Astrocyte (in vitro differentiated cells and primary cell): ENCODE data around the gene SLC6A9.

Experiments used
- EZH2 ChIP-seq: IDR thresholded peaks from 2 replicates; pipeline ENCODE4 v1.6.1; 2012; ENCODE audit warnings: mild to moderate bottlenecking, low read length, inconsistent platforms; ENCODE audit not compliant: insufficient read depth
- TF ChIP-seq, protein P1 (sequence below): IDR thresholded peaks from 2 replicates; pipeline ENCODE4 v1.5.1; 2011; ENCODE audit warnings: low read depth, mild to moderate bottlenecking, inconsistent platforms, low read length, moderate library complexity; ENCODE audit not compliant: insufficient read depth

DNA sequence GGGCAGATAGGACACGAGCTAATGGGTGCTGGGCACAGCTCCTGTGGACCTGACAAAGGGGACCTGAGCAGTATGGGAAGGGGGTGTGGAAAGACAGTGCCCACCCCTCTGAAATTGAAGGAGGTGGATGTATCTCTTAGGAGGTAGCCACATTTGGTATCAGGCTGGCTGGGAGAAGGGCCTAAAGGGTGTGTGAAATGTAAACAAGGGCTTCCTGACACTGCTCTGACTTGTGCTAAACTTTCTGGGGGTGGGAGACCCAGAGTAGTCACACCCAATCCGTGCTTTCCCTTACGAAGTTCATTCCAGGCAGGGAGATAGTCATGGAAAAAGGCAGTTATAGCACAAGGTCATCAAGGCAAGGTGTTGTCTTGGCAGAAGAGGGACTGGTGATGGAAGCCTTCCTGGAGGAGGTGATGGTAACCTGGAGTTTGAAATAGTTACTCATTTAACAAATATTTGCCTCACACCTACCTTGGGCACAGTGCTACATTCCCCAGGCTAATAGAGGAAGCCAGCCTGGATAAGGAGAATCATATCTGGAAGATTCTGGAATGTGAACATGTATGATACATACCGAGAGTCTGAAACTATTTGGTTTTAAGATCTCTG lies 45.2 kb downstream of the SLC6A9 start:
- TF ChIP-seq, protein P1, sequence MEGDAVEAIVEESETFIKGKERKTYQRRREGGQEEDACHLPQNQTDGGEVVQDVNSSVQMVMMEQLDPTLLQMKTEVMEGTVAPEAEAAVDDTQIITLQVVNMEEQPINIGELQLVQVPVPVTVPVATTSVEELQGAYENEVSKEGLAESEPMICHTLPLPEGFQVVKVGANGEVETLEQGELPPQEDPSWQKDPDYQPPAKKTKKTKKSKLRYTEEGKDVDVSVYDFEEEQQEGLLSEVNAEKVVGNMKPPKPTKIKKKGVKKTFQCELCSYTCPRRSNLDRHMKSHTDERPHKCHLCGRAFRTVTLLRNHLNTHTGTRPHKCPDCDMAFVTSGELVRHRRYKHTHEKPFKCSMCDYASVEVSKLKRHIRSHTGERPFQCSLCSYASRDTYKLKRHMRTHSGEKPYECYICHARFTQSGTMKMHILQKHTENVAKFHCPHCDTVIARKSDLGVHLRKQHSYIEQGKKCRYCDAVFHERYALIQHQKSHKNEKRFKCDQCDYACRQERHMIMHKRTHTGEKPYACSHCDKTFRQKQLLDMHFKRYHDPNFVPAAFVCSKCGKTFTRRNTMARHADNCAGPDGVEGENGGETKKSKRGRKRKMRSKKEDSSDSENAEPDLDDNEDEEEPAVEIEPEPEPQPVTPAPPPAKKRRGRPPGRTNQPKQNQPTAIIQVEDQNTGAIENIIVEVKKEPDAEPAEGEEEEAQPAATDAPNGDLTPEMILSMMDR, result no peak
- TF ChIP-seq EZH2, result no peak
